ENCODE measurements around the gene RCC1.

GRCh38 chr1:28456078-28456477 lies 49.8 kb upstream of the RCC1 start:
- TF ChIP-seq YY1 (IDR thresholded peaks at IDR 0.05; ENCODE audit: insufficient read depth, insufficient read length) (no peak), SUZ12 (IDR thresholded peaks at IDR 0.05; ENCODE audit: extremely low read depth, insufficient read depth, insufficient read length) (no peak), ZNF274 (IDR thresholded peaks at IDR 0.05; ENCODE audit: low read depth, low read length) (no peak)
